Cardiac fibroblast (primary cell): ENCODE results near the gene KIAA1191.
A peak's percentile ranks its signal among the peaks of the same experiment; 100 is the strongest.
"Not testable (repeated sequence)": the region's sequence is repeated elsewhere in the genome, so short reads cannot be mapped to it uniquely, and the experiment has no call there.

ENCODE experiments used
- DNase-seq, 2 donors: peaks; one replicate each; pipeline versions ENCODE4 v3.0.0 to v3.0.0-alpha.2; 2010; ENCODE audit warnings: low read depth in 2 of 2
- H3K4me3 ChIP-seq, 2 donors: replicated peaks in 1 of 2; 1 replicate in 1 of 2; 2 replicates in 1 of 2; pipeline ENCODE4 v1.5.1; 2011; ENCODE audit warnings: low read depth in 2 of 2, low read length in 2 of 2, mild to moderate bottlenecking in 2 of 2, moderate library complexity in 1 of 2
- TF ChIP-seq, protein P1 (sequence below): IDR thresholded peaks from one replicate; pipeline ENCODE4 v1.5.1; 2011; ENCODE audit warnings: low read depth, mild to moderate bottlenecking, low read length, inconsistent platforms

Gene KIAA1191

GRCh38 chr5:176361437-176362232 lies at the start of gene KIAA1191:
KIAA1191 (minus strand) TSS chr5:176361764; CDS start chr5:176359508, 2,256 bp downstream.
- peak within 1 kb of the TSS; percentile 96 to 98 for H3K4me3 ChIP-seq
- peak; percentile 88 to 91 for DNase-seq
- TF ChIP-seq, protein P1, sequence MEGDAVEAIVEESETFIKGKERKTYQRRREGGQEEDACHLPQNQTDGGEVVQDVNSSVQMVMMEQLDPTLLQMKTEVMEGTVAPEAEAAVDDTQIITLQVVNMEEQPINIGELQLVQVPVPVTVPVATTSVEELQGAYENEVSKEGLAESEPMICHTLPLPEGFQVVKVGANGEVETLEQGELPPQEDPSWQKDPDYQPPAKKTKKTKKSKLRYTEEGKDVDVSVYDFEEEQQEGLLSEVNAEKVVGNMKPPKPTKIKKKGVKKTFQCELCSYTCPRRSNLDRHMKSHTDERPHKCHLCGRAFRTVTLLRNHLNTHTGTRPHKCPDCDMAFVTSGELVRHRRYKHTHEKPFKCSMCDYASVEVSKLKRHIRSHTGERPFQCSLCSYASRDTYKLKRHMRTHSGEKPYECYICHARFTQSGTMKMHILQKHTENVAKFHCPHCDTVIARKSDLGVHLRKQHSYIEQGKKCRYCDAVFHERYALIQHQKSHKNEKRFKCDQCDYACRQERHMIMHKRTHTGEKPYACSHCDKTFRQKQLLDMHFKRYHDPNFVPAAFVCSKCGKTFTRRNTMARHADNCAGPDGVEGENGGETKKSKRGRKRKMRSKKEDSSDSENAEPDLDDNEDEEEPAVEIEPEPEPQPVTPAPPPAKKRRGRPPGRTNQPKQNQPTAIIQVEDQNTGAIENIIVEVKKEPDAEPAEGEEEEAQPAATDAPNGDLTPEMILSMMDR = peak; percentile 18

GRCh38 chr5:176410486-176411180 lies 49.1 kb upstream of the KIAA1191 start:
- no peak for DNase-seq
- TF ChIP-seq, protein P1 = no peak
- H3K4me3 ChIP-seq = no peak overlapping the region

- H3K4me3 ChIP-seq = no peak overlapping the region
- no peak for DNase-seq
- TF ChIP-seq, protein P1 = no peak
Measured at GRCh38 chr5:176409765-176410164, 48.2 kb upstream of the KIAA1191 start.

GRCh38 chr5:176408590-176408989 lies 47.0 kb upstream of the KIAA1191 start:
- DNase-seq = no peak

GRCh38 chr5:176408252-176408573 lies 46.6 kb upstream of the KIAA1191 start:
- not testable (repeated sequence) for H3K4me3 ChIP-seq, DNase-seq

More at GRCh38 chr5:176408590-176408989, 47.0 kb upstream of the KIAA1191 start:
- TF ChIP-seq, protein P1 = no peak
- no peak overlapping the region for H3K4me3 ChIP-seq

DNA sequence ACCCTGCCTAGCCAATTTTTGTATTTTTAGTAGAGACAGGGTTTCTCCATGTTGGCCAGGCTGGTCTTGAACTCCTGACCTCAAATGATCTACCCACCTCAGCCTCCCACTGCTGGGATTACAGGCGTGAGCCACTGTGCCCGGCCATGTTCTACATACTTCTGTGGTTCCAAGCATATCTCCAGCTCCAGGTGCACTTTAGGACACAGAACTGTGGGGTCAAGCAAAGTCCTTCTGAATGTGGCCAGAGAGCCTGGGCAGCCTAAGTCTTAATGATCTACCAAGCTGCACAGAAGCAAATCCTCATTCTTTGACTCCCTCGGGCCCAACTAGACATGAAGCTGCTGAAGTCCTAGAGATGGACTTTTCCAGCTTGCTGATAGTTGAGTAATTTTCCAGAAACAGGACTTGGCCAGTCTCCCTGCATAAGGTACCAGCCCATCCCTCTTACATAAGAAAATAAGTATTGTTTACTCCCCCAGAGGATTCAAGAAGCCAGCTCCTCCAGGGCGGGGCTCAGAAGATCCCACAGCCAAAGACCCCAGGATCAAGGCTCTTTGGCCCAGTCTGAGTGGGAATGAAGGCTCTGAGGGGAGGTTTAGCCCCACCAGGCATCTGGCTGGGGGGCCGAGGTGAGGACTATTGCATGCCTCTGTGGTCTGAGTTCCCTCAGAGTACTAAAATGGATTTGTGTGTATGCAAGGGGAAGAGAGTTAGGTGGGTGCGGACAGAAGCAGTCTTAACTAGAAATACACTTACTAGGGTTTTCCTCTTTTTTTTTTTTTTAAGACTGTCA lies 46.1 kb upstream of the KIAA1191 start:
- DNase-seq = peak; percentile 34 to 54
- TF ChIP-seq, protein P1 = no peak
- no peak overlapping the region for H3K4me3 ChIP-seq
